Amniotic stem cell (primary cell): Measurements from ENCODE around the gene E2F2.

Source experiments
- DNase-seq: peaks from one replicate; lab custom pipeline; 2025; lab: John Stamatoyannopoulos, UW

The E2F2 gene

GRCh38 chr1:23483321-23484252 is 47.4 kb downstream of the E2F2 start, which contains the start of gene ASAP3:
ASAP3 (minus strand) TSS chr1:23484179; CDS start chr1:23484133, 46 bp downstream.
- DNase-seq, result no peak

- no peak for DNase-seq
Measured at GRCh38 chr1:23481904-23482303, 49.1 kb downstream of the E2F2 start.

GRCh38 chr1:23481026-23481597 is 49.9 kb downstream of the E2F2 start:
- no peak for DNase-seq

- DNase-seq, result no peak
Measured at GRCh38 chr1:23480187-23481025, 50.6 kb downstream of the E2F2 start.

GRCh38 chr1:23479666-23479941 is 51.4 kb downstream of the E2F2 start:
- no peak for DNase-seq

GRCh38 chr1:23478896-23479665 is 52.0 kb downstream of the E2F2 start:
- no peak for DNase-seq

- DNase-seq, result no peak
Measured at GRCh38 chr1:23477359-23478144, 53.5 kb downstream of the E2F2 start.

GRCh38 chr1:23475641-23476040 is 55.4 kb downstream of the E2F2 start:
- DNase-seq, result no peak

- peak; percentile 86 for DNase-seq
Measured at GRCh38 chr1:23475134-23475628, 55.9 kb downstream of the E2F2 start.

GRCh38 chr1:23473037-23473800 is 57.8 kb downstream of the E2F2 start:
- DNase-seq, result no peak

GRCh38 chr1:23472351-23473036 is 58.5 kb downstream of the E2F2 start:
- no peak for DNase-seq

GRCh38 chr1:23471473-23472075 is 59.5 kb downstream of the E2F2 start:
- no peak for DNase-seq

- no peak for DNase-seq
Measured at GRCh38 chr1:23470282-23471070, 60.6 kb downstream of the E2F2 start.

GRCh38 chr1:23469372-23469982 is 61.6 kb downstream of the E2F2 start:
- no peak for DNase-seq

- no peak for DNase-seq
Measured at GRCh38 chr1:23466423-23466989, 64.5 kb downstream of the E2F2 start.

GRCh38 chr1:23463286-23463685 is 67.7 kb downstream of the E2F2 start:
- DNase-seq, result no peak

- no peak for DNase-seq
Measured at GRCh38 chr1:23462766-23463165, 68.3 kb downstream of the E2F2 start.

- DNase-seq, result no peak
Measured at GRCh38 chr1:23461050-23461449, 70.0 kb downstream of the E2F2 start.
